ENCODE results near the gene SLC39A11. TPM values are rescaled to one million over a fixed set of nuclear protein-coding genes. Genes with fewer than 3 reads are reported as not detected.
A peak's percentile ranks its signal among the peaks of the same experiment; 100 is the strongest.

SLC39A11 gene
- total and polyA plus RNA-seq, 2 of the 13 experiments (the other 11 are each of a cell fraction or from before 2014, with no cell fraction given), result 17.2 to 31.5 TPM

DNA sequence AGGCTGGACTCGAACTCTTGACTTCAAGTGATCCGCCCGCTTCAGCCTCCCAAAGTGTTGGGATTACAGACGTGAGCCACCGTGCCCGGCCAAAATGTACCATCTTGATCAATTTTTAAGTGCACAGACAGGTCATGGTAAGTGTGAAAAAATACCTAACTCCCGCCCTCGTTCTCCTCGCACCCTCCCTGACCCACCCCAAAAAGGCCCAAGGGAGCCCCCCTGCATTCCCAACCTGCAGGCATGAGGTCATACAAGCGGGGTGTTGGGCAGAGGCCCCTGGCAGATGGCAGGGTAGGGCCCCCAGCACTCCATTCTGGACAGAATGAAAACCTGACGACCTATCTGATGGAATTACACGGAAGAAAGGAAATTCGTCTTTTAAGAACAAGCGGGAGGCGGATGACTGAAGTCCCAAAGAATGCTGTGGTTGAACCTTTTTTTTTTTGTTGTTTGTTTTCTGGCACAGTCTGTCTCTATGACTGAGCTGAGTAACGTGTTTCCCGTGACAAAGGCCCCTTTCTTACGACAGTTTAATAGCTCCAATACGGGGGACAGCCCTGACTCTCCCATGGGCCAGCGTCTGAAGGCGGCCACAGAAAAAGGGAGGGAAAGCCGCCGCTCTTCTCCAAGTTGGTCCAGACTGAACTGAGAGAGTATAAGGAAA lies 376.4 kb downstream of the SLC39A11 start (continued):
- TF ChIP-seq ZNF12 (CRISPR knock-in tag; IDR thresholded peaks at IDR 0.05), result peak; percentile 65; the same call in 1 of the 2 replicates
- TF ChIP-seq CERS6 (CRISPR knock-in tag; IDR thresholded peaks at IDR 0.05), result no peak
- no peak for TF ChIP-seq GRHL1 (CRISPR knock-in tag; conservative IDR thresholded peaks at IDR 0.05)
- TF ChIP-seq ERF (CRISPR knock-in tag; IDR thresholded peaks at IDR 0.05), result no peak
- no peak for TF ChIP-seq ZSCAN25 (CRISPR knock-in tag; IDR thresholded peaks at IDR 0.05)
- TF ChIP-seq KLF6 (CRISPR knock-in tag; IDR thresholded peaks at IDR 0.05), result no peak
- 0 out of 2 replicates have a peak, but pooled peaks have one; percentile 19 for TF ChIP-seq ZNF891 (CRISPR knock-in tag; IDR thresholded peaks at IDR 0.05)
- TF ChIP-seq RBM39 (IDR thresholded peaks at IDR 0.05; ENCODE audit: low read depth, low read length, poor library complexity, severe bottlenecking), result no peak
- TF ChIP-seq HOXA7 (CRISPR knock-in tag; IDR thresholded peaks at IDR 0.05), result no peak
- no peak for TF ChIP-seq MAF1 (CRISPR knock-in tag; IDR thresholded peaks at IDR 0.05; ENCODE audit: borderline replicate concordance)
- no peak for TF ChIP-seq HNF1A (IDR thresholded peaks at IDR 0.05; ENCODE audit: low read depth)
- no peak; the same call in 1 of the 2 replicates for TF ChIP-seq HNF1A (CRISPR knock-in tag; IDR thresholded peaks at IDR 0.05; ENCODE audit: borderline replicate concordance)
- TF ChIP-seq, protein P1, sequence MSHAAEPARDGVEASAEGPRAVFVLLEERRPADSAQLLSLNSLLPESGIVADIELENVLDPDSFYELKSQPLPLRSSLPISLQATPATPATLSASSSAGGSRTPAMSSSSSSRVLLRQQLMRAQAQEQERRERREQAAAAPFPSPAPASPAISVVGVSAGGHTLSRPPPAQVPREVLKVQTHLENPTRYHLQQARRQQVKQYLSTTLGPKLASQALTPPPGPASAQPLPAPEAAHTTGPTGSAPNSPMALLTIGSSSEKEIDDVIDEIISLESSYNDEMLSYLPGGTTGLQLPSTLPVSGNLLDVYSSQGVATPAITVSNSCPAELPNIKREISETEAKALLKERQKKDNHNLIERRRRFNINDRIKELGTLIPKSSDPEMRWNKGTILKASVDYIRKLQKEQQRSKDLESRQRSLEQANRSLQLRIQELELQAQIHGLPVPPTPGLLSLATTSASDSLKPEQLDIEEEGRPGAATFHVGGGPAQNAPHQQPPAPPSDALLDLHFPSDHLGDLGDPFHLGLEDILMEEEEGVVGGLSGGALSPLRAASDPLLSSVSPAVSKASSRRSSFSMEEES (CRISPR knock-in tag; IDR thresholded peaks at IDR 0.05), result peak; percentile 46; the same call in 1 of the 2 replicates
- TF ChIP-seq, protein P2, sequence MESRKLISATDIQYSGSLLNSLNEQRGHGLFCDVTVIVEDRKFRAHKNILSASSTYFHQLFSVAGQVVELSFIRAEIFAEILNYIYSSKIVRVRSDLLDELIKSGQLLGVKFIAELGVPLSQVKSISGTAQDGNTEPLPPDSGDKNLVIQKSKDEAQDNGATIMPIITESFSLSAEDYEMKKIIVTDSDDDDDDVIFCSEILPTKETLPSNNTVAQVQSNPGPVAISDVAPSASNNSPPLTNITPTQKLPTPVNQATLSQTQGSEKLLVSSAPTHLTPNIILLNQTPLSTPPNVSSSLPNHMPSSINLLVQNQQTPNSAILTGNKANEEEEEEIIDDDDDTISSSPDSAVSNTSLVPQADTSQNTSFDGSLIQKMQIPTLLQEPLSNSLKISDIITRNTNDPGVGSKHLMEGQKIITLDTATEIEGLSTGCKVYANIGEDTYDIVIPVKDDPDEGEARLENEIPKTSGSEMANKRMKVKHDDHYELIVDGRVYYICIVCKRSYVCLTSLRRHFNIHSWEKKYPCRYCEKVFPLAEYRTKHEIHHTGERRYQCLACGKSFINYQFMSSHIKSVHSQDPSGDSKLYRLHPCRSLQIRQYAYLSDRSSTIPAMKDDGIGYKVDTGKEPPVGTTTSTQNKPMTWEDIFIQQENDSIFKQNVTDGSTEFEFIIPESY (CRISPR knock-in tag; IDR thresholded peaks at IDR 0.05), result peak; percentile 72
- no peak for TF ChIP-seq PCBP2 (optimal IDR thresholded peaks at IDR 0.05; ENCODE audit: low read depth, low read length, poor library complexity, severe bottlenecking)
- TF ChIP-seq FOXP1 (IDR thresholded peaks at IDR 0.05), result no peak
- peak; percentile 57; the same call in 1 of the 2 replicates for TF ChIP-seq FOXP1 (CRISPR knock-in tag; IDR thresholded peaks at IDR 0.05)
- no peak for TF ChIP-seq EHMT2 (IDR thresholded peaks at IDR 0.05; ENCODE audit: borderline replicate concordance, low read depth, low read length)
- no peak for TF ChIP-seq ZNF230 (CRISPR knock-in tag; IDR thresholded peaks at IDR 0.05)
- TF ChIP-seq SAP130 (CRISPR knock-in tag; IDR thresholded peaks at IDR 0.05; ENCODE audit: low read depth), result peak; percentile 52

All from HepG2 (cell line).